ENCODE measurements around the gene HLA-DQB1. TPM values are rescaled to one million over a fixed set of nuclear protein-coding genes. Genes with fewer than 3 reads are reported as not detected.

The HLA-DQB1 gene
- total RNA-seq, 1 experiment from 2014 or later = 2.1 TPM

DNA sequence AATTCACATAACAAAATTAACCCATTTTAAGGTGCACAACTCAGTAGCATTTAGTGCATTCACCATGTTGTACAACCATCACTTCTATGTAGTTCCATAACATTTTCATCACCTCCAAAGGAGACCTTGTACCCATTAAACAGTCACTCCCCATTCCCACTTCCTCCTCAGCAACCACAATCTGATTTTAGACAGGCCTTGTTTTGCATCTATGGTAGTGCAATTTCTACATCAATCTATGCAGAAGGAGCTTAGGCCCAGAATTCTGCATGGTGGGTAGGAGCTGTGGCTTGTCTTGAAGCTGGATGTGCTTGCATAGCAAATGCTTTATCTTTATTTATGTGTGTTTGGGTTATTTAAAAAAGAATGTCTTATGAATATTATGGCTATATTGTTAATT lies 42.8 kb downstream of the HLA-DQB1 start:
- H3K9me3 ChIP-seq (ENCODE audit: control insufficient read depth in 1 of 2, insufficient read depth in 1 of 2, low read depth in 1 of 2, low read length in 2 of 2) = no peaks in the 10 kb centered on the region
- ChIA-PET RAD21 (ENCODE audit: low non-redundant PET in 1 of 2, low total read pairs in 2 of 2, uncharacterized antibody in 2 of 2, unreplicated experiment in 2 of 2) (no interaction called here), CTCF (no interaction called here), POLR2A (no interaction called here)
- H4K20me1 ChIP-seq (ENCODE audit: insufficient read depth) = no peaks in the 10 kb centered on the region
- no peak overlapping the region for H3K9ac ChIP-seq (ENCODE audit: low read length)
- no peak for TF ChIP-seq EZH2 (IDR thresholded peaks at IDR 0.05)
- TF ChIP-seq POLR2A (IDR thresholded peaks at IDR 0.05; ENCODE audit: borderline replicate concordance, extremely low read depth, insufficient read depth, insufficient read length) = no peak
- TF ChIP-seq CBX3 (IDR thresholded peaks at IDR 0.05; ENCODE audit: low read depth) = no peak
- no peak for TF ChIP-seq SIN3A (IDR thresholded peaks at IDR 0.05; ENCODE audit: low read depth)
- no peak for TF ChIP-seq JUND (IDR thresholded peaks at IDR 0.05)
- no peak for TF ChIP-seq CEBPB (IDR thresholded peaks at IDR 0.05; ENCODE audit: low read depth)
- TF ChIP-seq ZNF274 (IDR thresholded peaks at IDR 0.05; ENCODE audit: low read depth, low read length) = no peak
- TF ChIP-seq ZFX (IDR thresholded peaks at IDR 0.05) = no peak
- TF ChIP-seq ZBTB33 (IDR thresholded peaks at IDR 0.05; ENCODE audit: extremely low read depth, insufficient replicate concordance, low read length) = no peak
- no peak for TF ChIP-seq EGR1 (IDR thresholded peaks at IDR 0.05; ENCODE audit: low read depth)
- TF ChIP-seq RAD21 (IDR thresholded peaks at IDR 0.05; ENCODE audit: low read depth) = no peak
- TF ChIP-seq TCF7L2 (IDR thresholded peaks at IDR 0.05; ENCODE audit: borderline replicate concordance, extremely low read depth, insufficient read depth, insufficient read length) = no peak
- TF ChIP-seq CTCF (IDR thresholded peaks at IDR 0.05 in 2 of 3, conservative IDR thresholded peaks at IDR 0.05 in 1 of 3; ENCODE audit: borderline replicate concordance in 1 of 3, insufficient read depth in 1 of 3, low read depth in 2 of 3, low read length in 2 of 3) = no peak
- TF ChIP-seq POLR2AphosphoS5 (IDR thresholded peaks at IDR 0.05; ENCODE audit: low read depth, low read length) = no peak
- no peak for TF ChIP-seq EZH2phosphoT487 (IDR thresholded peaks at IDR 0.05; ENCODE audit: borderline replicate concordance)
- TF ChIP-seq REST (IDR thresholded peaks at IDR 0.05; ENCODE audit: low read depth) = no peak
- no peak for TF ChIP-seq ELF1 (IDR thresholded peaks at IDR 0.05; ENCODE audit: borderline replicate concordance, low read depth)
- TF ChIP-seq MAX (IDR thresholded peaks at IDR 0.05) = no peak
- TF ChIP-seq SP1 (IDR thresholded peaks at IDR 0.05; ENCODE audit: low read depth) = no peak
- DNase-seq (ENCODE audit: low read depth, low spot score) (no peak), ATAC-seq (no peak)
- no TSS peak for BruUV-seq (replicated peaks)
- no peak overlapping the region for H3K4me2 ChIP-seq (ENCODE audit: low read length)
- H3K27ac ChIP-seq (ENCODE audit: low read depth, low read length) = no peak overlapping the region
- no peaks in the 10 kb centered on the region for H3K4me1 ChIP-seq (ENCODE audit: control insufficient read depth in 1 of 2, insufficient read depth in 2 of 2, low read length in 2 of 2)
- no peaks in the 10 kb centered on the region for H3K9me2 ChIP-seq (ENCODE audit: insufficient read depth)
- H2AFZ ChIP-seq (ENCODE audit: low read depth, low read length, poor library complexity, severe bottlenecking) = no peak overlapping the region
- H3K36me3 ChIP-seq (ENCODE audit: control insufficient read depth in 1 of 2, insufficient read depth in 2 of 2, low read length in 2 of 2) = no peaks in the 10 kb centered on the region
- intact Hi-C loops (cut with micrococcal nuclease) = no loop called here
- no peaks in the 10 kb centered on the region for H3K27me3 ChIP-seq (ENCODE audit: insufficient read depth, low read length)
- H3K79me2 ChIP-seq (ENCODE audit: insufficient read depth, low read length) = no peaks in the 10 kb centered on the region
- H3K4me3 ChIP-seq (replicated peaks in 1 of 2; ENCODE audit: low read depth in 1 of 2, low read length in 2 of 2) = no peak overlapping the region

All from HCT116 (cell line).